GM21825 (cell line): ENCODE data around the gene IGF2BP2.
"Not testable (repeated sequence)": the region's sequence is repeated elsewhere in the genome, so short reads cannot be mapped to it uniquely, and the experiment has no call there.

Source experiments
- ATAC-seq: cut with Tn5 transposase; IDR thresholded peaks from one replicate; pipeline ENCODE4 v1.9.1; 2021; ENCODE audit warnings: mild to moderate bottlenecking, moderate library complexity; ENCODE audit not compliant: unreplicated experiment

The IGF2BP2 gene

GRCh38 chr3:185678027-185678426 lies 146.8 kb downstream of the IGF2BP2 start:
- ATAC-seq: no peak

- no peak for ATAC-seq
Observed at GRCh38 chr3:185677146-185677829, 147.6 kb downstream of the IGF2BP2 start.

GRCh38 chr3:185667574-185667973 lies 157.3 kb downstream of the IGF2BP2 start:
- no peak for ATAC-seq

- ATAC-seq: no peak
Observed at GRCh38 chr3:185663929-185664328, 160.9 kb downstream of the IGF2BP2 start.

GRCh38 chr3:185661772-185662171 lies 163.1 kb downstream of the IGF2BP2 start:
- no peak for ATAC-seq

GRCh38 chr3:185661296-185661695 lies 163.5 kb downstream of the IGF2BP2 start:
- ATAC-seq: not testable (repeated sequence)

GRCh38 chr3:185659942-185660921 lies 164.6 kb downstream of the IGF2BP2 start:
- no peak for ATAC-seq

- ATAC-seq: no peak
Observed at GRCh38 chr3:185658943-185659342, 165.9 kb downstream of the IGF2BP2 start.

- ATAC-seq: no peak
Observed at GRCh38 chr3:185658504-185658912, 166.3 kb downstream of the IGF2BP2 start.

GRCh38 chr3:185657691-185658503 lies 166.9 kb downstream of the IGF2BP2 start:
- no peak for ATAC-seq

GRCh38 chr3:185657211-185657610 lies 167.6 kb downstream of the IGF2BP2 start:
- no peak for ATAC-seq

GRCh38 chr3:185656321-185656840 lies 168.5 kb downstream of the IGF2BP2 start:
- ATAC-seq: no peak

- no peak for ATAC-seq
Observed at GRCh38 chr3:185655426-185656320, 169.2 kb downstream of the IGF2BP2 start.

GRCh38 chr3:185654758-185655145 lies 170.1 kb downstream of the IGF2BP2 start:
- no peak for ATAC-seq

GRCh38 chr3:185653949-185654757 lies 170.7 kb downstream of the IGF2BP2 start:
- no peak for ATAC-seq

- ATAC-seq: no peak
Observed at GRCh38 chr3:185651971-185652370, 172.9 kb downstream of the IGF2BP2 start.

GRCh38 chr3:185649414-185649813 lies 175.4 kb downstream of the IGF2BP2 start:
- no peak for ATAC-seq

- no peak for ATAC-seq
Observed at GRCh38 chr3:185648396-185648795, 176.4 kb downstream of the IGF2BP2 start.

GRCh38 chr3:185647880-185648210 lies 177.0 kb downstream of the IGF2BP2 start:
- no peak for ATAC-seq
